ENCODE results near the gene NTSR1.

DNA sequence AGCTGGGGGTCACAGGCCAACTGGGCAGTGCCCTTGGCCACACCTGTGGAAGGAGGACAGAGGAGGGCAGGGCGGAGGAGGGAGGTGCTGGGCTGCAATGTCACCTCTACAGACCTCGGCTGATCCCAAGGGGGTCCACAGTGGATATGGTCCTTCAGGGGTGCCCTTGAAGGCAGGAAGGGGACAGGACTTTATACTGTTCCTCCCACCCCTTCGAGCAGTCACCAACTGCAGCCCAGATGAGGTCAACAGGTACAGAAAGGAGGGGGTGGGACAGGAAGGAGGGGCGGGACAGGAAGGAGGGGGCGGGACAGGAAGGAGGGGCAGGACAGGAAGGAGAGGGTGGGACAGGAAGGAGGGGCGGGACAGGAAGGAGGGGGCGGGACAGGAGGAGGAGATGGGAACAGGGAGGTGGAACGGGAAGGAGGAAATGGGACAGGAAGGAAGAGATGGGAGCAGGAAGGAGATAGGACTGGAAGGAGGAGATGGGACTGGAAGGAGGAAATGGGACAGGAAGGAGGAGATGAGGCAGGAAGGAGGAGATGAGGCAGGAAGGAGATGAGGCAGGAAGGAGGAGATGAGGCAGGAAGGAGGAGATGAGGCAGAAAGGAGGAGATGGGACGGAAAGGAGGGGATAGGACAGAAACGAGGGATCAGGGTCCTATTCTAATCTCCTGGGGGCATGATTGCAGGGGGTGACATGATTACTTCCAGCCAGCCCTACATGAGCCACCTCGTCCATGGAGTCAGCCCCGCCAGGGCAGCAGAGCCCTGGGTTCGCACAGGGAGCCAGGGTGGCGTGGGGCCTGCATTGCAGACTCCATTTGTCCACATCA lies 68.3 kb downstream of the NTSR1 start:
- TF ChIP-seq POLR2A (IDR thresholded peaks at IDR 0.05), result no peak
- TF ChIP-seq, protein P1, sequence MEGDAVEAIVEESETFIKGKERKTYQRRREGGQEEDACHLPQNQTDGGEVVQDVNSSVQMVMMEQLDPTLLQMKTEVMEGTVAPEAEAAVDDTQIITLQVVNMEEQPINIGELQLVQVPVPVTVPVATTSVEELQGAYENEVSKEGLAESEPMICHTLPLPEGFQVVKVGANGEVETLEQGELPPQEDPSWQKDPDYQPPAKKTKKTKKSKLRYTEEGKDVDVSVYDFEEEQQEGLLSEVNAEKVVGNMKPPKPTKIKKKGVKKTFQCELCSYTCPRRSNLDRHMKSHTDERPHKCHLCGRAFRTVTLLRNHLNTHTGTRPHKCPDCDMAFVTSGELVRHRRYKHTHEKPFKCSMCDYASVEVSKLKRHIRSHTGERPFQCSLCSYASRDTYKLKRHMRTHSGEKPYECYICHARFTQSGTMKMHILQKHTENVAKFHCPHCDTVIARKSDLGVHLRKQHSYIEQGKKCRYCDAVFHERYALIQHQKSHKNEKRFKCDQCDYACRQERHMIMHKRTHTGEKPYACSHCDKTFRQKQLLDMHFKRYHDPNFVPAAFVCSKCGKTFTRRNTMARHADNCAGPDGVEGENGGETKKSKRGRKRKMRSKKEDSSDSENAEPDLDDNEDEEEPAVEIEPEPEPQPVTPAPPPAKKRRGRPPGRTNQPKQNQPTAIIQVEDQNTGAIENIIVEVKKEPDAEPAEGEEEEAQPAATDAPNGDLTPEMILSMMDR (IDR thresholded peaks at IDR 0.05), result no peak
